ENCODE measurements around the gene CERS2.

GRCh38 chr1:151002611-151003010 is 28.0 kb upstream of the CERS2 start:
- TF ChIP-seq EZH2 (IDR thresholded peaks at IDR 0.05; ENCODE audit: borderline replicate concordance) (no peak), EZH2phosphoT487 (IDR thresholded peaks at IDR 0.05; ENCODE audit: low read depth, severe bottlenecking, unreplicated experiment) (no peak)
- TF ChIP-seq, protein P1, sequence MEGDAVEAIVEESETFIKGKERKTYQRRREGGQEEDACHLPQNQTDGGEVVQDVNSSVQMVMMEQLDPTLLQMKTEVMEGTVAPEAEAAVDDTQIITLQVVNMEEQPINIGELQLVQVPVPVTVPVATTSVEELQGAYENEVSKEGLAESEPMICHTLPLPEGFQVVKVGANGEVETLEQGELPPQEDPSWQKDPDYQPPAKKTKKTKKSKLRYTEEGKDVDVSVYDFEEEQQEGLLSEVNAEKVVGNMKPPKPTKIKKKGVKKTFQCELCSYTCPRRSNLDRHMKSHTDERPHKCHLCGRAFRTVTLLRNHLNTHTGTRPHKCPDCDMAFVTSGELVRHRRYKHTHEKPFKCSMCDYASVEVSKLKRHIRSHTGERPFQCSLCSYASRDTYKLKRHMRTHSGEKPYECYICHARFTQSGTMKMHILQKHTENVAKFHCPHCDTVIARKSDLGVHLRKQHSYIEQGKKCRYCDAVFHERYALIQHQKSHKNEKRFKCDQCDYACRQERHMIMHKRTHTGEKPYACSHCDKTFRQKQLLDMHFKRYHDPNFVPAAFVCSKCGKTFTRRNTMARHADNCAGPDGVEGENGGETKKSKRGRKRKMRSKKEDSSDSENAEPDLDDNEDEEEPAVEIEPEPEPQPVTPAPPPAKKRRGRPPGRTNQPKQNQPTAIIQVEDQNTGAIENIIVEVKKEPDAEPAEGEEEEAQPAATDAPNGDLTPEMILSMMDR (IDR thresholded peaks at IDR 0.05; ENCODE audit: poor library complexity): no peak

All from hepatocyte (in vitro differentiated cells).